SJSA1 (cell line): Measurements from ENCODE around the gene DNAI2. TPM values are rescaled to one million over a fixed set of nuclear protein-coding genes. Genes with fewer than 3 reads are reported as not detected.

Experiments
- DNase-seq, 2 experiments: peaks; one replicate each; pipeline ENCODE4 v3.0.0-alpha.2; 2015 to 2020; ENCODE audit warnings: low spot score in 2 of 2, low read depth in 1 of 2
- H3K27ac ChIP-seq: fragments of 250-450 bp; sonication (Bioruptor Pico); 2 replicates; pipeline ENCODE4 v1.5.1; 2020; ENCODE audit warnings: mild to moderate bottlenecking, moderate library complexity
- H3K27me3 ChIP-seq: fragments of 250-450 bp; sonication (Bioruptor Pico); replicated peaks from 2 replicates; pipeline ENCODE4 v1.5.1; 2020; ENCODE audit warnings: mild to moderate bottlenecking, moderate library complexity
- H3K36me3 ChIP-seq: fragments of 250-450 bp; sonication (Bioruptor Pico); 2 replicates; pipeline ENCODE4 v1.5.1; 2020; ENCODE audit warnings: mild to moderate bottlenecking
- H3K4me1 ChIP-seq: fragments of 250-450 bp; sonication (Bioruptor Pico); replicated peaks from 2 replicates; pipeline ENCODE4 v1.6.1; 2021; ENCODE audit warnings: mild to moderate bottlenecking
- H3K4me3 ChIP-seq: fragments of 250-450 bp; sonication (Bioruptor Pico); 2 replicates; pipeline ENCODE4 v1.5.1; 2020; ENCODE audit warnings: mild to moderate bottlenecking
- H3K9me3 ChIP-seq: fragments of 250-450 bp; sonication (Bioruptor Pico); replicated peaks from 2 replicates; pipeline ENCODE4 v1.5.1; 2020; ENCODE audit warnings: mild to moderate bottlenecking
- total RNA-seq: library from RNA; depleted of rRNA; stranded (reverse); fragments of >200 nt; shearing (Covaris generic); gene quantifications from 2 replicates; pipeline ENCODE4 v1.2.3, GENCODE V29; 2014

Gene DNAI2
- total RNA-seq, 1 experiment from 2014 or later = not detected

DNA sequence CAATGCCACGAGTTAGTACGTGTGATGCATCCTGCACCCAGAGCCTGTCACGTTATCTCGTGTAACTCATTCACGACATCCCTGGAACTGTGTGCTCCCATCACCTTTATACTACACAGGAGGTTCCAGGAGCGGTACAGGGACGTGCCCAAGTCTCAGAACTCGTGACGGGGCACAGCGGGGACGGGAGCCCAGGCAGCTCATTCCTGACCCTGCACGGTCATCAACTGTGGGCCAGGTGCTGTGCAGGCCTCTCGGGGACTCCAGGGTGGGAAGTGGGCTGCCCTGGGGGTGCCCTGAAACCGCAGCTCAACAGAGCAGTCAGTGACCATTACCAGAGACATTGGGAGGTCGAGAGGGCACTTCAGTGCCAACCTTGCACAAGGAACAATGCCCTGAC is 40.8 kb downstream of the DNAI2 start:
- H3K4me3 ChIP-seq = no peak overlapping the region
- no peak overlapping the region for H3K27ac ChIP-seq
- peaks cover 8% of the 10 kb centered on the region; the same call in 1 of the 2 replicates for H3K9me3 ChIP-seq
- peaks cover 17% of the 10 kb centered on the region for H3K27me3 ChIP-seq
- no peak for DNase-seq
- no peaks in the 10 kb centered on the region for H3K36me3 ChIP-seq
- no peaks in the 10 kb centered on the region for H3K4me1 ChIP-seq

GRCh38 chr17:74316220-74316619 is 42.2 kb downstream of the DNAI2 start:
- Histone ChIP-seq H3K4me1 (no peaks in the 10 kb centered on the region), H3K36me3 (no peaks in the 10 kb centered on the region), H3K9me3 (peaks cover 8% of the 10 kb centered on the region; the same call in 1 of the 2 replicates), H3K27me3 (peaks cover 29% of the 10 kb centered on the region), H3K4me3 (no peak overlapping the region), H3K27ac (no peak overlapping the region)
- DNase-seq = no peak

DNA sequence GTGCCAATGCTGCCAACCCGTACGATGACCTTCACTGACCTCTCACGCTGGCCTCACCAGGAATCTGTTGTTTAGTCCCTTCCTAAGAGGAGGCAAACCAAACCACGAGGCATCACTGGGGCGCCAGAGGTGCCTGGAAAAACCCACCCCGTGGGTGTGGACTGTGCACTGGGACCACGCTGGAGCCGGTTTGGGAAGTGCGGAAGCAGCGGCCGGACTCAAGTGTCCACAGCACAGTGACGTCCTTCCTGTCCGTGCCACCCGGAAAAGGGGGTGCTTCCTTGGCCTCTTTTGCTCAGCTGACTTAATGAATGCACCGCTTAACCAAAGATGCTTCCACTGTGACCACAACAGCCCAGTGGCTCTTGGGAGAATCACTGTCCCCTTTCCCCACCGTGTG is 43.0 kb downstream of the DNAI2 start:
- Histone ChIP-seq H3K9me3 (peaks cover 8% of the 10 kb centered on the region; the same call in 1 of the 2 replicates), H3K4me1 (no peaks in the 10 kb centered on the region), H3K27me3 (peaks cover 36% of the 10 kb centered on the region), H3K36me3 (no peaks in the 10 kb centered on the region), H3K4me3 (no peak overlapping the region), H3K27ac (no peak overlapping the region)
- DNase-seq = no peak

GRCh38 chr17:74318391-74318790 is 44.4 kb downstream of the DNAI2 start:
- no peak for DNase-seq
- Histone ChIP-seq H3K4me3 (no peak overlapping the region), H3K27ac (no peak overlapping the region), H3K36me3 (no peaks in the 10 kb centered on the region), H3K4me1 (no peaks in the 10 kb centered on the region), H3K9me3 (no peaks in the 10 kb centered on the region; the same call in 1 of the 2 replicates), H3K27me3 (peaks cover 33% of the 10 kb centered on the region)

GRCh38 chr17:74324521-74324920 is 50.5 kb downstream of the DNAI2 start:
- H3K9me3 ChIP-seq = peaks cover 5% of the 10 kb centered on the region
- no peak overlapping the region for H3K27ac ChIP-seq
- peaks cover 75% of the 10 kb centered on the region for H3K27me3 ChIP-seq
- H3K4me1 ChIP-seq = peaks cover 8% of the 10 kb centered on the region
- H3K36me3 ChIP-seq = no peaks in the 10 kb centered on the region
- DNase-seq = no peak
- no peak overlapping the region for H3K4me3 ChIP-seq

- H3K9me3 ChIP-seq = peaks cover 5% of the 10 kb centered on the region
- no peaks in the 10 kb centered on the region for H3K36me3 ChIP-seq
- no peak overlapping the region for H3K27ac ChIP-seq
- peaks cover 76% of the 10 kb centered on the region for H3K27me3 ChIP-seq
- no peak for DNase-seq
- H3K4me3 ChIP-seq = no peak overlapping the region
- peaks cover 8% of the 10 kb centered on the region for H3K4me1 ChIP-seq
Observed at GRCh38 chr17:74325376-74325742, 51.3 kb downstream of the DNAI2 start.

DNA sequence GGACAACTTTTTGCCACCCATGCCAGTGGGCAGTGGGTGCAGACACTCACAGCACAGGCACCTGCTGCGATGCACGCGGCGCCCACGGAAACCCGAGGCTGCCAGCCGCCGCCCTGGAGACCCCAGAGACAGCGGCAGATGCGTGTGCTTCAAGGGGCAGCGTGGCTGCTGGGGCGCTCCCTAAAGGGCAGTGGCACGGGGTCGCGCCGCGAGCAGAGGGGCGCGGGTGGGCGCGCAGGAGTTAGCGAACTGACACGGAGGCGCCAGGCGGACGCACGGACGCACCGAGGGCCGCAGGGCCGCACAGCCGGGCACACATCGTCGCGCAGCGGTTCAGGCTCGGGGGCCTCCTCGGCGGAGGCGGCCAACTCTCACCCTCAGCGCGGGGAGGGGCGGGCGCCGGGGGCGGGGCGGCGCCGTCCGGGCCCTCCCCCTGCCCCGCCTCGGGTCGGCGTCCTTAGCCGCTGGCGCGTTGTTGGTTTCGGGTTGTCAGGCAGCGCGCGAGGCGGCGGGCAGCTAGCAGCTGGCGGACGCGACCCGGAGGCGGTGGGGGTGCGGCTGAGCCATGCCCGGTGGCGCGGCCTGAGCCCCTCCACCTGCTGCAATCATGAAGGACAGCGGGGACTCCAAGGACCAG is 51.8 kb downstream of the DNAI2 start, which contains the start of gene KIF19:
TSS of gene KIF19 (plus strand) at position 484 of the 637 bp plus-strand sequence. CDS start at position 608, 124 bp downstream.
- peaks cover 5% of the 10 kb centered on the region for H3K9me3 ChIP-seq
- H3K4me1 ChIP-seq = peaks cover 8% of the 10 kb centered on the region
- H3K4me3 ChIP-seq = no peak within 1 kb of the TSS

DNA sequence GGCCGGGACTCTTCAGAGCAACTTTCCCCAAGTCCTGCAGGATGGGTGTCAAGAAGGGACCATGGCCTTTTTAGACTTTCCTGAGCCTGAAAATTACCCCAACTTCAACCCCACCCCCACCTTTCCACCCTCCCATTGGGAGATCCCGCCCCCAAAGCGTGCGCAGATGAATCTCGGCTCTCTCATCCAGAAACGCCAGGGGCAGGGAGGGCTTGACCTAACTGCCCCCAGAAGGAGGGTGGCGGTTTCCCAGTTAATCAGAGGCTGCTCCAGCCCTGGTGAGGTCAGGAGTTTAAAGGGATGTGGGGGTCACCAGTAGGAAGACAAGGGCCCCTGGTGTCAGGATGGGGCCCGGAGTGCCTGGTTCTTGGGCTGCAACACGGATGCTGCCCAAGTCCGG is 52.5 kb downstream of the DNAI2 start:
- no peak for DNase-seq
- H3K9me3 ChIP-seq = peaks cover 5% of the 10 kb centered on the region
- no peaks in the 10 kb centered on the region for H3K36me3 ChIP-seq
- H3K27ac ChIP-seq = no peak overlapping the region
- H3K4me3 ChIP-seq = no peak overlapping the region
- H3K27me3 ChIP-seq = peaks cover 69% of the 10 kb centered on the region
- peaks cover 8% of the 10 kb centered on the region for H3K4me1 ChIP-seq

More for the DNA sequence above, 51.8 kb downstream of the DNAI2 start, which contains the start of gene KIF19:
- no peaks in the 10 kb centered on the region for H3K36me3 ChIP-seq
- peaks cover 72% of the 10 kb centered on the region for H3K27me3 ChIP-seq
- H3K27ac ChIP-seq = no peak within 1 kb of the TSS
- DNase-seq = no peak

DNA sequence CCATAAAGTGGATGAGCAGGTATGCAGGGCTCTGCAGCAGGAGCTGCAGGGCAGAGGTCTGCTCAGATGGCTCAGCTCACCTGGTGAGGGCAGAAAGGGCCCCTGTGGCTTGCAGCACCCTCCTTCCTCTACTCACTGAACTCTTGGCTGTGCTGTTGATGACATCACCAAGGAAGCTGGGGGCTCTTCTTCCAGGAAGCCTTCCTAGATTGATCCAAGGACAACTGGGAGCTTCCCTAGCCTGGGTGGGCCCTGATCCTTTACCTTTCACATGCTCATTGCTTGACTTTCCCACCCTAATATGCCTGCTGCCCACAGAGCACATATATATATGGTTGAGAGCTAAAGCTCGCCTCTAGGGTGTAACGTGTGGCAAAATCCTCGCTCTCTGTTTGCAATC is 54.5 kb downstream of the DNAI2 start:
- Histone ChIP-seq H3K36me3 (no peaks in the 10 kb centered on the region), H3K4me3 (no peak overlapping the region), H3K4me1 (peaks cover 8% of the 10 kb centered on the region), H3K27me3 (peaks cover 75% of the 10 kb centered on the region), H3K9me3 (peaks cover 5% of the 10 kb centered on the region), H3K27ac (no peak overlapping the region)
- no peak for DNase-seq

DNA sequence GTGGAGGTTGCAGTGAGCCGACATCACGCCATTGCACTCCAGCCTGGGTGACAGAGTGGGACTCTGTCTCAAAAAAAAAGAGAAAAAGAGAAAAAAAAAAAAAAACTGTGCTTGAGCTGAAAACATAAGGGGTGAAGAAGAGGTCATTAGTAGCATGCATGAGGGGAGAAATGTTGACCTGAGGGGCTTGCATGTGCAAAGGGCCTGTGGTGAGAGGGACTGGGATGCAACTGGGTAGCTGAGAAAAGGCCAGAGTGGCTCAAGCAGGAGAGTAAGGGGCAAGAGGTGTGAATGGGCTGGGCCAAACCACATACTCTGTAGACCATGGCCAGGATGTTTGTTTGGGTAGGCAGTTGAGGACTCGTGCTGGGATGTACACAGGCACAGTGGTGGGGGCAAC is 55.3 kb downstream of the DNAI2 start:
- Histone ChIP-seq H3K9me3 (peaks cover 5% of the 10 kb centered on the region), H3K4me1 (peaks cover 8% of the 10 kb centered on the region), H3K4me3 (no peak overlapping the region), H3K36me3 (no peaks in the 10 kb centered on the region), H3K27ac (no peak overlapping the region), H3K27me3 (peaks cover 73% of the 10 kb centered on the region)
- DNase-seq = no peak

DNA sequence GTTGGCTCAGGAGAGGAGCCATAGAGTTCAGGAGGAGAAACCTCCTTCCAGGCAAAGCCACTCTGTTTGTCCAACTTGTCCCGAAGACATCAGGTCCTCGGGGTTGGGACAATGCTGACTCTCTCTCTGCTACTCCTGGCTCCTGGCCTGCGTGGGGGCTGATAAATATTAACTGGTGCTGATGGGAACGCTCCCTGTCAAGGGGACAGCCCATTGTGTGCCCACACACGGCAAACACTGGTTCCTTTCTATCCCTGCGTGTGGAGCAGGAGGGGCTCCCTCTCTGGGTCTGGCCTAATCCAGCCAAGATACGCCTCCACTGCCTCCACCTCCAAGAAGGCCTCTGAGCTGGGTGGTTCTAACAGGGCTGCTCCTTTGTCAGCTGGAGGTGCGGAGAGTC is 56.4 kb downstream of the DNAI2 start:
- no peak for DNase-seq
- H3K9me3 ChIP-seq = peaks cover 5% of the 10 kb centered on the region
- H3K27me3 ChIP-seq = peaks cover 70% of the 10 kb centered on the region
- no peak overlapping the region for H3K4me3 ChIP-seq
- no peak overlapping the region for H3K27ac ChIP-seq
- peaks cover 8% of the 10 kb centered on the region for H3K4me1 ChIP-seq
- no peaks in the 10 kb centered on the region for H3K36me3 ChIP-seq

GRCh38 chr17:74332017-74332650 is 58.1 kb downstream of the DNAI2 start:
- no peak overlapping the region for H3K27ac ChIP-seq
- no peaks in the 10 kb centered on the region for H3K36me3 ChIP-seq
- H3K27me3 ChIP-seq = peaks cover 68% of the 10 kb centered on the region
- H3K9me3 ChIP-seq = no peaks in the 10 kb centered on the region
- no peak overlapping the region for H3K4me3 ChIP-seq
- H3K4me1 ChIP-seq = no peaks in the 10 kb centered on the region
- DNase-seq = no peak

- no peaks in the 10 kb centered on the region for H3K36me3 ChIP-seq
- peaks cover 69% of the 10 kb centered on the region for H3K27me3 ChIP-seq
- no peaks in the 10 kb centered on the region for H3K9me3 ChIP-seq
- no peak overlapping the region for H3K27ac ChIP-seq
- no peaks in the 10 kb centered on the region for H3K4me1 ChIP-seq
- no peak overlapping the region for H3K4me3 ChIP-seq
- no peak for DNase-seq
Observed at GRCh38 chr17:74332763-74333283, 58.8 kb downstream of the DNAI2 start.

GRCh38 chr17:74334393-74335039 is 60.5 kb downstream of the DNAI2 start:
- Histone ChIP-seq H3K4me3 (no peak overlapping the region), H3K9me3 (no peaks in the 10 kb centered on the region), H3K27me3 (peaks cover 71% of the 10 kb centered on the region), H3K4me1 (no peaks in the 10 kb centered on the region), H3K36me3 (no peaks in the 10 kb centered on the region), H3K27ac (no peak overlapping the region)
- no peak for DNase-seq
